ENCODE measurements around the gene ITGA3. TPM values are rescaled to one million over a fixed set of nuclear protein-coding genes. Genes with fewer than 3 reads are reported as not detected.

The ITGA3 gene
- total RNA-seq, 1 experiment from 2014 or later = 1.6 TPM

GRCh38 chr17:50133028-50133768 lies 77.3 kb downstream of the ITGA3 start:
- H3K79me2 ChIP-seq (ENCODE audit: low read length) = no peaks in the 10 kb centered on the region
- no peak overlapping the region for H3K27ac ChIP-seq (ENCODE audit: low read length)
- no peaks in the 10 kb centered on the region for H3K9me3 ChIP-seq (ENCODE audit: low read length)
- DNase-seq = no peak
- no peaks in the 10 kb centered on the region for H3K4me1 ChIP-seq (ENCODE audit: low read length)
- H3K4me3 ChIP-seq (ENCODE audit: low read length) = no peak overlapping the region
- H3K27me3 ChIP-seq (ENCODE audit: low read length) = no peaks in the 10 kb centered on the region
- no peaks in the 10 kb centered on the region for H3K9me2 ChIP-seq (replicated peaks; ENCODE audit: insufficient read depth, low read length)
- H2AFZ ChIP-seq (ENCODE audit: low read length) = no peak overlapping the region
- peaks cover 10% of the 10 kb centered on the region for H3K36me3 ChIP-seq (ENCODE audit: insufficient read depth, low read length)
- no peak overlapping the region for H3K4me2 ChIP-seq (ENCODE audit: low read depth, low read length, poor library complexity, severe bottlenecking)
- no peak overlapping the region for H3K9ac ChIP-seq (ENCODE audit: low read length)
- peaks cover 18% of the 10 kb centered on the region; the same call in 1 of the 2 replicates for H4K20me1 ChIP-seq (ENCODE audit: insufficient read depth, low read depth, low read length)

- peaks cover 2% of the 10 kb centered on the region; the same call in 1 of the 2 replicates for H3K79me2 ChIP-seq (ENCODE audit: low read length)
- no peaks in the 10 kb centered on the region for H3K9me3 ChIP-seq (ENCODE audit: low read length)
- no peak for DNase-seq
- H3K9ac ChIP-seq (ENCODE audit: low read length) = no peak overlapping the region
- peaks cover 20% of the 10 kb centered on the region; the same call in 1 of the 2 replicates for H4K20me1 ChIP-seq (ENCODE audit: insufficient read depth, low read depth, low read length)
- H3K27me3 ChIP-seq (ENCODE audit: low read length) = no peaks in the 10 kb centered on the region
- H2AFZ ChIP-seq (ENCODE audit: low read length) = no peak overlapping the region
- no peaks in the 10 kb centered on the region for H3K9me2 ChIP-seq (replicated peaks; ENCODE audit: insufficient read depth, low read length)
- H3K4me2 ChIP-seq (ENCODE audit: low read depth, low read length, poor library complexity, severe bottlenecking) = no peak overlapping the region
- H3K27ac ChIP-seq (ENCODE audit: low read length) = no peak overlapping the region
- no peaks in the 10 kb centered on the region for H3K4me1 ChIP-seq (ENCODE audit: low read length)
- no peak overlapping the region for H3K4me3 ChIP-seq (ENCODE audit: low read length)
- H3K36me3 ChIP-seq (ENCODE audit: insufficient read depth, low read length) = peaks cover 15% of the 10 kb centered on the region
Observed at GRCh38 chr17:50133769-50134099, 77.8 kb downstream of the ITGA3 start.

- Histone ChIP-seq H3K4me3 (ENCODE audit: low read length) (no peak overlapping the region), H3K9me3 (ENCODE audit: low read length) (no peaks in the 10 kb centered on the region), H3K9ac (ENCODE audit: low read length) (no peak overlapping the region), H3K79me2 (ENCODE audit: low read length) (peaks cover 7% of the 10 kb centered on the region; the same call in 1 of the 2 replicates), H3K4me1 (ENCODE audit: low read length) (no peaks in the 10 kb centered on the region), H3K9me2 (replicated peaks; ENCODE audit: insufficient read depth, low read length) (no peaks in the 10 kb centered on the region), H2AFZ (ENCODE audit: low read length) (no peak overlapping the region), H3K27ac (ENCODE audit: low read length) (no peak overlapping the region), H3K36me3 (ENCODE audit: insufficient read depth, low read length) (peaks cover 23% of the 10 kb centered on the region), H3K27me3 (ENCODE audit: low read length) (no peaks in the 10 kb centered on the region), H4K20me1 (ENCODE audit: insufficient read depth, low read depth, low read length) (peaks cover 27% of the 10 kb centered on the region), H3K4me2 (ENCODE audit: low read depth, low read length, poor library complexity, severe bottlenecking) (no peak overlapping the region)
- no peak for DNase-seq
Observed at GRCh38 chr17:50134206-50135110, 78.5 kb downstream of the ITGA3 start.

GRCh38 chr17:50135316-50136095 lies 79.6 kb downstream of the ITGA3 start:
- Histone ChIP-seq H3K27ac (ENCODE audit: low read length) (no peak overlapping the region), H3K9ac (ENCODE audit: low read length) (no peak overlapping the region), H3K36me3 (ENCODE audit: insufficient read depth, low read length) (peaks cover 26% of the 10 kb centered on the region), H3K27me3 (ENCODE audit: low read length) (no peaks in the 10 kb centered on the region), H2AFZ (ENCODE audit: low read length) (no peak overlapping the region), H3K4me3 (ENCODE audit: low read length) (no peak overlapping the region), H3K79me2 (ENCODE audit: low read length) (peaks cover 7% of the 10 kb centered on the region; the same call in 1 of the 2 replicates), H3K4me2 (ENCODE audit: low read depth, low read length, poor library complexity, severe bottlenecking) (no peak overlapping the region), H4K20me1 (ENCODE audit: insufficient read depth, low read depth, low read length) (peaks cover 35% of the 10 kb centered on the region), H3K9me3 (ENCODE audit: low read length) (no peaks in the 10 kb centered on the region), H3K9me2 (replicated peaks; ENCODE audit: insufficient read depth, low read length) (no peaks in the 10 kb centered on the region), H3K4me1 (ENCODE audit: low read length) (peaks cover 6% of the 10 kb centered on the region)
- no peak for DNase-seq

- Histone ChIP-seq H3K9ac (ENCODE audit: low read length) (no peak overlapping the region), H3K36me3 (ENCODE audit: insufficient read depth, low read length) (peaks cover 30% of the 10 kb centered on the region), H3K27me3 (ENCODE audit: low read length) (no peaks in the 10 kb centered on the region), H3K9me2 (replicated peaks; ENCODE audit: insufficient read depth, low read length) (no peaks in the 10 kb centered on the region), H3K79me2 (ENCODE audit: low read length) (peaks cover 7% of the 10 kb centered on the region; the same call in 1 of the 2 replicates), H4K20me1 (ENCODE audit: insufficient read depth, low read depth, low read length) (peaks cover 35% of the 10 kb centered on the region), H2AFZ (ENCODE audit: low read length) (no peak overlapping the region), H3K4me2 (ENCODE audit: low read depth, low read length, poor library complexity, severe bottlenecking) (no peak overlapping the region), H3K4me3 (ENCODE audit: low read length) (no peak overlapping the region), H3K4me1 (ENCODE audit: low read length) (peaks cover 9% of the 10 kb centered on the region), H3K9me3 (ENCODE audit: low read length) (no peaks in the 10 kb centered on the region), H3K27ac (ENCODE audit: low read length) (no peak overlapping the region)
- DNase-seq = no peak
Observed at GRCh38 chr17:50136096-50136687, 80.3 kb downstream of the ITGA3 start.

- peaks cover 32% of the 10 kb centered on the region for H3K36me3 ChIP-seq (ENCODE audit: insufficient read depth, low read length)
- no peak overlapping the region for H3K4me2 ChIP-seq (ENCODE audit: low read depth, low read length, poor library complexity, severe bottlenecking)
- H3K4me3 ChIP-seq (ENCODE audit: low read length) = no peak overlapping the region
- peaks cover 9% of the 10 kb centered on the region for H3K4me1 ChIP-seq (ENCODE audit: low read length)
- DNase-seq = no peak
- H3K79me2 ChIP-seq (ENCODE audit: low read length) = peaks cover 7% of the 10 kb centered on the region; the same call in 1 of the 2 replicates
- H3K27me3 ChIP-seq (ENCODE audit: low read length) = no peaks in the 10 kb centered on the region
- H3K9ac ChIP-seq (ENCODE audit: low read length) = no peak overlapping the region
- H4K20me1 ChIP-seq (ENCODE audit: insufficient read depth, low read depth, low read length) = peaks cover 35% of the 10 kb centered on the region
- H3K9me3 ChIP-seq (ENCODE audit: low read length) = no peaks in the 10 kb centered on the region
- no peak overlapping the region for H2AFZ ChIP-seq (ENCODE audit: low read length)
- H3K9me2 ChIP-seq (replicated peaks; ENCODE audit: insufficient read depth, low read length) = no peaks in the 10 kb centered on the region
- H3K27ac ChIP-seq (ENCODE audit: low read length) = no peak overlapping the region
Observed at GRCh38 chr17:50137042-50137441, 81.1 kb downstream of the ITGA3 start.

GRCh38 chr17:50139185-50139783 lies 83.4 kb downstream of the ITGA3 start:
- Histone ChIP-seq H4K20me1 (ENCODE audit: insufficient read depth, low read depth, low read length) (peaks cover 40% of the 10 kb centered on the region), H3K27ac (ENCODE audit: low read length) (no peak overlapping the region), H2AFZ (ENCODE audit: low read length) (no peak overlapping the region), H3K27me3 (ENCODE audit: low read length) (no peaks in the 10 kb centered on the region), H3K9me2 (replicated peaks; ENCODE audit: insufficient read depth, low read length) (no peaks in the 10 kb centered on the region), H3K4me2 (ENCODE audit: low read depth, low read length, poor library complexity, severe bottlenecking) (no peak overlapping the region), H3K9me3 (ENCODE audit: low read length) (no peaks in the 10 kb centered on the region), H3K36me3 (ENCODE audit: insufficient read depth, low read length) (peaks cover 46% of the 10 kb centered on the region), H3K4me3 (ENCODE audit: low read length) (no peak overlapping the region), H3K4me1 (ENCODE audit: low read length) (peaks cover 13% of the 10 kb centered on the region), H3K9ac (ENCODE audit: low read length) (no peak overlapping the region), H3K79me2 (ENCODE audit: low read length) (peaks cover 17% of the 10 kb centered on the region)
- DNase-seq = no peak
